Epithelial cell of esophagus (primary cell): Measurements from ENCODE around the gene PITX1.

Source experiments
- DNase-seq: peaks from one replicate; pipeline ENCODE4 v3.0.0; 2010; ENCODE audit warnings: low read depth
- H3K4me3 ChIP-seq: 2 replicates; pipeline ENCODE4 v1.5.1; 2011; ENCODE audit warnings: mild to moderate bottlenecking, low read length, control low read depth
- CTCF ChIP-seq: IDR thresholded peaks from 2 replicates; pipeline ENCODE4 v1.5.1; 2011; ENCODE audit warnings: low read depth, mild to moderate bottlenecking, low read length, control low read depth, inconsistent platforms; ENCODE audit not compliant: insufficient read depth; ENCODE audit errors: missing control alignments

The PITX1 gene

GRCh38 chr5:135056316-135057030, 22.4 kb upstream of the PITX1 start:
- TF ChIP-seq CTCF = no peak
- DNase-seq = no peak
- no peak overlapping the region for H3K4me3 ChIP-seq

- DNase-seq = no peak
- no peak for TF ChIP-seq CTCF
- H3K4me3 ChIP-seq = no peak overlapping the region
These were observed 21.4 kb upstream of the PITX1 start for GRCh38 chr5:135055396-135055795.

GRCh38 chr5:135054546-135054945, 20.5 kb upstream of the PITX1 start:
- TF ChIP-seq CTCF = no peak
- DNase-seq = no peak
- H3K4me3 ChIP-seq = no peak overlapping the region

GRCh38 chr5:135053989-135054388, 20.0 kb upstream of the PITX1 start:
- H3K4me3 ChIP-seq = no peak overlapping the region
- no peak for DNase-seq

GRCh38 chr5:135053278-135053677, 19.2 kb upstream of the PITX1 start:
- no peak for DNase-seq
- no peak overlapping the region for H3K4me3 ChIP-seq
- no peak for TF ChIP-seq CTCF

More at GRCh38 chr5:135053989-135054388, 20.0 kb upstream of the PITX1 start:
- no peak for TF ChIP-seq CTCF

- no peak overlapping the region for H3K4me3 ChIP-seq
- no peak for TF ChIP-seq CTCF
- no peak for DNase-seq
These were observed 18.6 kb upstream of the PITX1 start for GRCh38 chr5:135052511-135053145.
